Endothelial cell of umbilical vein (primary cell): ENCODE measurements around the gene INSRR.

Source experiments
- CTCF ChIP-seq, 2 donors: IDR thresholded peaks; 1 replicate in 1 of 2; 2 replicates in 1 of 2; pipeline ENCODE4 v1.5.1; 2011; ENCODE audit warnings: low read length in 2 of 2, mild to moderate bottlenecking in 2 of 2, moderate library complexity in 2 of 2, control low read depth in 1 of 2, inconsistent platforms in 1 of 2, low read depth in 1 of 2; ENCODE audit not compliant: insufficient read depth in 1 of 2; ENCODE audit errors: extremely low read depth in 1 of 2
- EZH2 ChIP-seq: IDR thresholded peaks from 2 replicates; pipeline ENCODE4 v1.6.1; 2012; ENCODE audit warnings: borderline replicate concordance, low read depth, mild to moderate bottlenecking, moderate library complexity, low read length, inconsistent platforms; ENCODE audit not compliant: severe bottlenecking
- JUN ChIP-seq: IDR thresholded peaks from 2 replicates; pipeline ENCODE4 v1.6.1; 2011; ENCODE audit warnings: borderline replicate concordance, low read depth; ENCODE audit not compliant: insufficient read length, insufficient read depth
- POLR2A ChIP-seq: IDR thresholded peaks from 2 replicates; pipeline ENCODE4 v1.6.1; 2012; ENCODE audit warnings: low read depth, mild to moderate bottlenecking, control low read depth, low read length

- TF ChIP-seq POLR2A: no peak
- no peak for TF ChIP-seq JUN
- no peak for TF ChIP-seq CTCF (IDR thresholded peaks at IDR 0.05; ENCODE audit: extremely low read depth in 1 of 2, insufficient read depth in 1 of 2, low read depth in 1 of 2, low read length in 2 of 2)
- TF ChIP-seq EZH2: no peak
Measured at GRCh38 chr1:156895455-156895812, 36.5 kb upstream of the INSRR start.
